ENCODE data around the gene SAP30.

SAP30 gene

DNA sequence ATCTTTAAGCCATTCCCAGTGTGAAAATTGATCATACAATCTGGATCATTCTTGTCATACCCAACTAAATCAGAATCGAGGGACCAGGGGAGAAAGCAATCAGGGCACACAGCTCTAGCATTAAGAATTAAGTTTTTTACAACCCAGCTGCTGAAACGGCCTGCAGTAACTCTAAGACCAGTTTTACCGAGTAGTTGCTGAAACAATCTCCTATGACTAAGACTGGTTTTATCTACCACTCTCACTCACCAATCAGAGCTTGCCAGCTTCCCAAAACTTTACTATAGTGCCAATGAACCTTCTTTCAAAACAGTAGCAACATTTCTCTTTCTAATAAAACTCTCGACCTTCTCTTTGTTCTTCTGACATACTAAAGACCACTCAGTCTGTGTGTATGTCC, 2.8 kb upstream of the SAP30 start:
- DNase-seq, result no peak

DNA sequence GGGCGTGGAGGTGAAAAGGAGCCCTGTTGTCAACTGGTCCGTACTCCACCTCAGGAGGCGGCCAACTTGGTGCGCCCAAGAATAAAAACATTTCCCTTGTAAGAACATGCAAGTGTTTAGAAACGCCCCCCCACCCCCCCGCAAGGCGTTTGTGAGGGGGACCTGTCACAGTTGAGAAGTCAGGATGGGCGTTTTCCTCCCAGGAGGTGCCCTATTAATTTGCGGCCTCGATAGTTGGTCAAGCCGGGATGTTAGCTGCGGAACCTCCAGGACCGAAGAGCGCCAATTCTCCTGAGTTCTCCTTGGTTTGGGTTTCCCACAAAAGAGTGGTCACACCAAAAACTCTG, 651 bp upstream of the SAP30 start:
- DNase-seq, result no peak

DNA sequence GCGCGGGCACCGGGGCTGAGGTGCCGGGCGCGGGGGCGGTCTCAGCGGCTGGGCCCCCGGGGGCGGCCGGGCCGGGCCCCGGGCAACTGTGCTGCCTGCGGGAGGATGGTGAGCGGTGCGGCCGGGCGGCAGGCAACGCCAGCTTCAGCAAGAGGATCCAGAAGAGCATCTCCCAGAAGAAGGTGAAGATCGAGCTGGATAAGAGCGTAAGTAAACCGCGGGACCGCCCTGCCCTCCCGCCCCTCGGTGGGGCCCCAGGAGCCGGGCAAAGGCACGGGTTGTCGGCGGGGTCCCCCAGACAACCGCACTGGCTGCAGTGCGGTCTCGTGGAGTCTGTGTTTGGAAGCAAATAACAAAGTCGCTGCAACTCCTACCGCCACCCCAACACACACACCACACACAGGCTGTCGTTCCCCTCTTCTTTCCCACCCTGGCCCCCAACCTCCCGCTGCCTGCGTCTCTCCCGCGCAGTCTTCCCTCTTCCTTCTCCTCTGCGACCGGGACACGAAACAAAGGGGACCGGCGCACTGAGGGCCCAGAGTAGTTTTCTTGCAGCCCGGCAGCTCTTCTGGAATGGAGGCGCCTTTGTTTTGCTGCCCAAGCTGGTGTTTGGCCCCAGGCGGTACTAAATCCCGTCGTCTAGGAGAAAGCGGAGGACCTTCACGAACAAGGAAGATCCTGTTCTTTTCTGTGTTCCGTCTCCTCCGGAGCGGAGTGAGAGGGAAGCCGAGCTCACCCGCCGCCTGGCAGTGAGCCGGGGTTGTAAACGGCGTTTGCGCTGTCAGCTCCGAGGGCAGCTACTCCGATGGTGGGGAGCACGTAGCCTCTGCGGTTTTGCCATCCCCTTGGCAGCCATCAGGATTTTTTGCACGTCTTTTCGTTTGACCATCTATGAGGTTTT, 788 bp downstream of the SAP30 start:
- peak; percentile 67 for DNase-seq

DNA sequence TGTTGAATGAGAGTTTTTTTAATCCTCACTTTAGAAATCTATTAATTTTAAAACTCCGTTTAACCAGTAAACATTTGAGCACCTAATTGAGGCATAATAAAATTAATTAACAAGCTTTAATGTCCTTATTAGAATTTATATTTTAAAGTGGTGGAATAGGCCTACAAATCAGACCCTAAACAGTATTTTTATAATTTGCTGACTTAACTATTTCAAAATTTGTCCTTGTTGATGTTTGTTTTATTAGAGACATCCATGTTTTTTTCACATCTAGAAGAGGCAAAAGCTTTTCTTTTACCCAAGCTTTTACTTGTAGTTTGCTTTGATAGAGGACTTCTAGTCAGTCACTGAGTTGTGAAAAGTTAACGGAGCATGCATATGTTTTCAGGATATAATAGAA, 3.8 kb downstream of the SAP30 start:
- DNase-seq, result no peak

DNA sequence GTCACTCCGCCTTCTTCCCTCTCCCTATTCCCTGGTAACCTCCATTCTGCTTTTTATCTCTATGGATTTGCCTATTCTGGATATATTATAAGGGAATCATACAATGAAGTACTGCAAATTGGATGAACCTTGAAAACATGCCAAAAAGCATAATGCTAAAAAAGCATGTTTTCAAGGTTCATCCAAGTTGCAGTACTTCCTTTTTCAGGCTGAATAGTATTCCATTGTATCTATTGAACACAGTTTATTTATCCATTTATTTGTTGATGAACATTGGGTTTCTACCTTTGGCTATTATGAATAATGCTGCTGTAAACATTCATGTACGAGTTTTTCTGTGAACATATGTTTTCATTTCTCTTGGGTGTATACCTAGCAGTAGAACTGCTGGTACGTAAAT, 9.2 kb downstream of the SAP30 start:
- DNase-seq, result no peak

DNA sequence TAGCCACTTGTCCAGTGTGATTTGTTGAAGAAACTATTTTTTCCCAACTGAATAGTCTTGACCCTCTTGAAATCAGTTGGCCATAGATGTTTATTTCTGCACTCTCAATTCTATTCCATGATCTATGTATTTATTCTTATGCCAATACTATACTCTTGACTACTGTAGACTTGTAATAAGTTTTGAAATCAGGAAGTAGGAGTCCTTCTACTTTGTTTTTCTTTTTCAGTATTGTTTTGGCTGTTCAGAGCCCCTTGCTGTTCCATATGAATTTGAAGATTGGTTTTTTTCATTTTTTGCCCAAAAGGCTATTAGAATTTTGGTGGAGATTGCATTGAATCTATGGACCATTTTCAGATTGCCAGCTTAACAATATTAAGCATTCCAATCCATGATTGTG, 10.2 kb downstream of the SAP30 start:
- DNase-seq, result no peak

DNA sequence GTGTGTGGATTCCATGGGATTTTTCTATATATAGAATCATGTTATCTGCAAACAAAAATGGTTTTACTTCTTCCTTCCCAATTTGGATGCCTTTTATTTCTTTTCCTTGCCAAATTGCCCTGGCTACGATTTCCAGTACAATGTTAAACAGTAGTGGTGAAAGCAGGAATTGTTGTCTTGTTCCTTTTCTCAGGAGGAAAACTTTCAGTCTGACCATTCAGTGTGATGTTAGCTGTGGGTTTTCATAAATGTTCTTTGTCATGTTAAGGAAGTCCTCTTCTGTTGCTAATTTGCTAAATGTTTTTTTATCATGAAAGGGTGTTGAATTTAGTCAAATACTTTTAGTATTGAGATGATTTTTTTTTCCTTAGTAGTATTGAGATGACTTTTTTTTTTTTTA, 10.9 kb downstream of the SAP30 start:
- DNase-seq, result no peak

DNA sequence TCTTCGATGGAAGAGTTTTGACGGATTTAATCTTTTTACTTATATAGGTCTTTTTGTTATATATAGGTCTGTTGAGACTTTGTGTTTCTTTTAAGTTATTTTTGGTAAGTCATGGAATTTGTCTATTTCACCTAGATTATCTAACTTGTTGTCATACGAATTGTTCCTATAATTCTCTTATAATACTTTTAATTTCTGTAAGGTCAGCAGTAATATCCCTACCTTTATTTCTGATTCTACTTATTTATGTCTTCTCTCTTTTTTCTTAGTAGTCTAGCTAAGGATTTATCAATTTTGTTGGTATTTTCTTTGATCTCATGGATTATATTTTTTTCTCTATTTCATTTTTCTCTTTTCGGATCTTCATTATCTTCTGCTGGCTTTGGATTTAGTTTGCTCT, 11.6 kb downstream of the SAP30 start:
- no peak for DNase-seq

DNA sequence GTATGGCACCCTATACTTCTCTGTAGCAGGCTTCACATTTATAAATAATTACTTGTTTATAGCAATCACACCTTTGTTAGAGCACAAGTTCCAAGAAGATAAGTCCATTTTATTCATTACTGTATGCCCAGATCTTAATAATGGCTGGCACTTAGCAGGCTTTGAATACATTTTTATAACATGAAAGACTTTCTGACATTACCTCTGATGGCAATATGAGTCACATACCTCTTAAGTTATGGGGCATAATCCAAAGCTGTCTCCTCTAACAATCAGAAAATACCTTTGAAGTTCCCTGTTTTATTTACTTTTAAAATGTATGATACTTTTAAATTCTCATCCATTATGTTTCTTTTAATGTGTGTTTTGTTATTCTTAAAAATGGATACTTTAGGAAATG, 16.0 kb downstream of the SAP30 start:
- DNase-seq, result no peak

DNA sequence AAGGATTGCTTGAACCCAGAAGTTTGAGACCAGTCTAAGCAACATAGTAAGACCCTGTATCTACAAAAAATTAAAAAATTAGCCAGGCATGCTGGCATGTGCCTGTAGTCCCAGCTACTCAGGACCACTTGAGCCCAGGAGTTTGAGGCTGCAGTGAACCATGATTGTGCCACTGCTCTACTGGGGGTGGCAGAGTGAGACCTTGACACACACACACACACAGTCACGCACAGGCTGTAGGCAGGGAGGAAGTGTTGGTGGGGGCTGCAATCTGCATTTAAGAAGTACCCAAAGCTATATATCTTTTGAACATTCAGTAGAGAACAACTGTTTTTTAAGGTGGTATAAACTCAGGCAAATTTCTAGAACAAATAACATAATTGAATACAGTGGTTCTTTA, 20.9 kb downstream of the SAP30 start:
- DNase-seq, result no peak

DNA sequence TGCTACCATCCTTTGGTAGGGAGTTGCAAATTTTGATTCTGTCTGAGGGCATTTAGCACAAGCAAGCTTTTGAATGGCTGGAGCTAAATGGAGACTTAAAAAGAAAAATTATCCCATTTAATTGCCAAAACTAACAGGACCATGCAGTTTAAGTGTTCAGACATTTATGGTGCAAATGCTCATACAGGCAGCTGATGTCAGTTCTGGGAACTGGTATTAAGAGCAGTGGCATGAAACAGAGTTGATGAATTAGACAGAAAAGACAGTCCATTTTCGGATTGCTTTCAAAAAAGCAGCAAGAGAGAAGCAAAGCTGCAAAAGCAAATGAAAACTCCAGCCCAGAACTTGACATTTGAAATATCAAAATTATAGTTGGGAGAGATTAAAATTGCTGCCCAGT, 26.9 kb downstream of the SAP30 start:
- no peak for DNase-seq

DNA sequence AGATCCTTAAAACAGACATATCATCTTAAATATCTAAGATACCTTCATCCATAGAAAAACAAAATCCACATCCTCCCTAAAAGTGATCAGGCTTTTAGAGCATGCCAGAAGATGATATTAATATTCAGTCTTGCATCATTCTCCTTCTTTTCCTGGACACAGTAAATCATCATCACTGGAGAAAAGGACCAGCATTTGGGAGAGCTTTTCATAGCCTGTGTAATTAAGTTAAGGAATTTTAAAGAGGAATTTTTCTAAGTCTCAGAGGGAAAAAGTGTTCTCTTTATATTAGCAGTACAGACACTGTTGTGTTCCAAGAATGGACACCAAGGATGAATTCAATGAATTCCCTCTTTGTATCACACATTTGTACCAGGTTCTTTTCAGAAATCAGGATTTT, 27.5 kb downstream of the SAP30 start:
- DNase-seq, result no peak

DNA sequence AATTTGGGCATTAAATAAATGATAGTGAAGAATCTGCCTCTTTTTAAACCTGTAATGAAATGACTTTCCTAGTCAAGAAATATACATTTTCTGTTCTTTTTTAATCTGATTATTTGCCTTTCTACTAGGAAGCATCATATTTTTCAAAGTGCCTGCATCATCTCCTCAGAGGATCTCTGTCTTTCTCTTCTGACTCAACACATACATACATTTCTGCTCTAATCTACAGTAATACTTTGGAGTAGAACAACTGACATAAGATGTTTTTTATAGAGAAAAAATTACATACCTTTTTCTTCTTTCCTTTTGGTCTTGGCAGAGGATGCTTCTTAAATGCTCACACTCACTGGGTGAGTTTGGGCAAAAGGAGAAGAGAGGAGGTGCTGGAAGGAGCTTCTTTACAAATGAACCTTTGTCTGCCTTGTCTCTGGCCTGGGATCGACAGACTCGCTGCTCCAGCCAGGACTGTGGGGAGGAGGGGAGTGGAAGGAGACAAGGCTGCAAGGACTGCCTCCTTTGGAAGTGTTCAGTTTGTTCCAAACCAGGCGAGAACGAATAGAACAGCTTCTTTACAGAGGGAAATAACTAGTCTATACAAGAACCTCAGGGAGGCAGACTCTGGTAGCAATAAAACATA, 28.1 kb downstream of the SAP30 start, which contains the start of gene SCRG1:
TSS of gene SCRG1 (minus strand) at position 338 of the 637 bp plus-strand sequence. CDS start 7,702 bp downstream, outside the sequence.
- no peak for DNase-seq

DNA sequence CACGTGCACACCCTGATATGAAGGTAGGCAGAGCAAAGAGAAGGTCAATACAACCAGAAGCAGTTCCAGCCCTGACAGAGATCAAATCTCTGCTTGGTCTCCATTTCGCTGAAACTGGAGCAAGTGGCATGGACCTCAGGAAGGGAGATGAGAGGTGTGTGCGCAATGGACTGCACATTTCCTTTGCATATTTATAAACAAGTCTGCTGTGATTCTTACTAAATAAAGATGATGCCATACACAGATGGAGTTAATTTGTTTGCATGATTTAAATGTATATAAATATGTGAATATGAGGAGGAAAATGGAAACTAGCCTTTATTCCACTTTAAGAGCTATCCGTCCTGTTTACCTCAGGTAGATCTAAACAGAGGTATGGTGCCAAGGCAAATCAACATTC, 30.3 kb downstream of the SAP30 start:
- no peak for DNase-seq

DNA sequence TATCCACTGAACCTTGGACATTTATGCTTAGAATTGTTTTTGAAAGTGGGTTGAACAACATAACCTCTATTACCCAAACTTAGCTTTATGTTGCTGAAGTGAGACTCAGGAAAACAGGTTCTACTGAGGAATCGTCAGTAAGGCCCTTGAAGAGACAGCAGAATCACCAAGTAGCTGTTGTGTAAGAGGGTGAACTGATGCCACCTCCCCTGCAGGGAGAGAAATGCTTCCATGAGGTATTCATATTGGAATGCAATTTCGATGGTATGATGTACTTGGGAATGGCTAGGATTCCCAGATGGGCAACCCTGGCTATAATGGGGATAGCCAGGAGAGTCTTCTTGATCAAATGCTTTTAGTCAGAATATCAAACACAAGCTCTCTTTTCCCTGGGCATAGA, 32.3 kb downstream of the SAP30 start:
- DNase-seq, result no peak

DNA sequence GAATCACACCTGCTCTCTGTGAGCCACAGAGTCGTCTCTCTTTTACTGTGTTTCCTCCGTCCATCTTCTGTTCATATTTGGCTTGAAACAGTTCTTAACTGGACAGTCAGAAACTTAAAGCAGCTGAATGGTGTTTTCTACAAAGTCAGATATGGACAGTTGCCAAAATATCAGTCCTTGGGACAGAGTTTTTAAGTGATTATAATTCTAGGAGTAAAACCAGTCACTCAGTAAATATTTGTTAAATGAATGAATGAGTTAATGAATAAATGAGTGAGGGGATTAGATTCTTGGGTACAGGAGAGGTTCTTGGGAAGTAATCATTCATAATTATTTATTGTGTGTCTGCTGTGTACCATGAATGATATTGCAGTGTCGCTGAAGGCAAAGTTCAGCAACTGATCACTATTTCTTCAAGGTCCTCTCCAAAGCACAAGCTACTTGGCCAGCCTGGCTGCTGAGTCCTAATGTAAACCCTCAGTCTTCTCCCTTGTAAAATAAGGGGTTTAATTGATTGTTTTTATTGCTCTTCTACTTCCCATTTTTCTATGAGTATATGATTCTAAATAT, 33.6 kb downstream of the SAP30 start:
- no peak for DNase-seq

DNA sequence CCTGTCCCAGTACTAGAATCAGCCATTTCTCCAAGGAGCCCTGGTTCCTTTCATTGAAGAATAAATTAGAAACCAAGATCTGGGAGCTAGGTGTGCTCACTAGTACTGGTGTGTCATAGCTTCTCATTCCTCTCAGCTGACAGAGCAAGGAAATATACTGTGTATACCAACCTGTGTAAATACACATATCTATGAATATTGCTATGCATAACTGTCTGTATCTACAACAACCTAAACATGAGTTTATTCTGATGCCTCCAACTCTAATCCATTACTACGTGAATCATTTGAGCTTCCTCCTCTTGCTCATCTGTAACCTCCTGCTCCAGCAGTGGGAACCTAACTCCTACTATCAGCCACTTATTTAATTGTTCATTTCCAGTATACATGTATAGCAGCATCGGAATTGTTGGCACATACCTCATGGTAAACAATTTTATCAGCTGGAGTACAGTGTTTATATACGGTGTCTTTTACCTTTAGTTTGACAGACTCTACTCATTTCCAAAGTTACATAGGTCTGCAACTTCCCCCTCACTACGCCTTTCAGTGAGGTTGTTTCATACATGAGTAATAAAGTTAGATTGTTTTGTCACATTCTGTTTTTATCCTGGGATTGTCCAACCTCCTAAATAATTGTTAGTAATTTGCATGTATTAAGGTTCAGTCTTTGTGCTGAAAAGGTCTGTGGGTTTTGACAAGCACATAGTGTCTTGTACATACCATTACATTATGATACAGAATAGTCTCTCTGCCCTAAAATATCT, 35.3 kb downstream of the SAP30 start:
- DNase-seq, result no peak

DNA sequence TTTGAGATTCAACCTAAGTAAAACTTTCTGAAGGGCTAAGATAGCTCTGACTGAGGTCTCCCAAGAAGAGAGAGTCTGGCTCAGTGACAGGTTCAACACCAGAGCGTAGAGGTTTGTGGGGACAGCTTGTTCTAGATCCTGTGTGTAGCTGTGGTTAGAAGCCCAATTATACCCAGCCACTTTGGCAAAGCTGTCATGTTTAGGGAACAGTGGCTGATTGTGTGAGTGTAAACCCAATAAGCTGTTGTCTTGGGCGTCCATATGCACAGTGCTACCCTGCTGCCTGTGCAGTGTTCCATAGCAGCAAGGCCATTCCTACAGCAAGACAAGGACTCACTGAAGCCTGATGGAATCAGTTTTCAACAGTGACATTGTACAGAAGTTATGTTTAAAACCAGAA, 39.3 kb downstream of the SAP30 start:
- no peak for DNase-seq

DNA sequence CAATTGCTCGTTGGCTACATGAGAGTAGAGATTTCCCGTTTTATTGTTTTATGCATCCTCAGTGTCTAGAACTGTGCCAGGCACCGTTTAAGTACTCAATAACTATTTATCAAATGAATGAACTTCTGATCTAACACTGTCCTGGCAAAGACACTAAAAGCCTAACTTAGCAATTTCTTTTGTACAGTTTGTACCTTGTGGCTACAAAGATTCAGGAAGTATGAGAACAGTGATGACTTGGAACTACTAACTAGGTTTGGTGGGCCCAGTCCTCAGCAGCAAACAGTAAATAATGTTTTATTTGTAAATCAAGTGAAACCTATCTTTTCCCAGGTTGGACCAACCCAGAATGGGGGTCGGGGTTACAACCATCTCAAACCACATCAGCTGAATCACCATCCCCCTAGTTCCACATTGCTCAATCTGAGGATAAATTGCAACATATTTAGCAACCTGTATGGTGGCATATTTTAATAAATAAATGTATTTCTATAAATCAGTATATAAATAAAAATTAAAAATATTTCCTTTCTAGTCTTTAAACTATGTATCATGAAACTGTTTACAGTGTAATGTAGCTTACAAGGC, 40.4 kb downstream of the SAP30 start:
- no peak for DNase-seq

DNA sequence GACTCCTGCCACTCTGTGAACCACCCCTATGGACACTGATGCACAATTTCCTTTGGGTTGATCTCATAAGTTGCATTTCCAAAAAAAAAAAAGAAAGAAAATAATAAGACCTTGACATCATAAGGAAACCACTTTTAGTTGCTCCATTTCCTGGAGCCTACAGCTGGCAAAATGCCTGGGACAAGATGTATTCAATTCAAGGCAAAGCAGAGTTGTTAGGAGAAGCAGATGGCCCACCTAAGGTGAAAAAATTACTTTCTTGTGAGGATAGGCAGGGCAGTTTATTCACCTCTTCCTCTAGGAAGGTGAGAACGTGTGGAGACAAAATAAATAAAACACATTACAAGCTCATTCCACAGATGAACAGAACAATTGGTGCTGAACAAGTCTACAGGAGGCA, 42.3 kb downstream of the SAP30 start:
- no peak for DNase-seq

DNA sequence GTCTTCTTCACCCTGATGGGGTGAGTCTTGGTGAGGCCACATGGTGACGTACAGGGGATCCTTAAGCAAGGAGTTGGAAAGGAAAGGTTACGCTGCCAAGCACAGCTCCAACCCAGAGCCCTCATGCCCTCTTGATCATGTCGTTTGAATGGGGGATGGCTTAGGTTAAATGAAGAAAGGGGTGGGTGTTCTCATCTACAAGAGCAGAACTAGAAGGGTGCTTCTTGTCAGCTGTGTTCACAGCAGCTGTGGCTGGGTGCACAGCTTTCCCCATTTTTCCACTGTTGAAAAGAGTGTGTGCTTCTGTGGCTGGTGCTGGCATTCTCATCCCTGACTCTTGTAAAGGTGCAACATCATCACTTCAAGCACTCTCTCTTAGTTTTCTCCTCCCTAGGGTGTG, 43.7 kb downstream of the SAP30 start:
- no peak for DNase-seq

DNA sequence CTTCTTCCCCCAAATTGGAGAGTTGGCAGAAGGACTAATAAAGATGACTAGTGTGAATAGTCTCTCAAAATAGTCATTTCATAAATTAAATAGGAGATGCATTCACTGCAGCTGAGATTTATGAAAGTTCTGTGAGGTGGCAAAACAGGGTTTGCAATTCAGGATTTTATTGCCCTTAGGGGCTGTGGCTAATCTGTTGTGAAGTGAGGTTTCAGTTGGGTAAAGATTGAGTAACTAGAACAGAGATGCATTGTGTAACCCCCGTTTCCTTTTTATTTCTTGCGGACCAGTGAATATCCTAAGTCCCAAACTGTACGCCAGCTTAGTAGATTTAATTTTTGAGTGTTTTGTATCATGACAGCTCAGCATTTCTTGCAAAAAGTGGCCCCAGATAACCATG, 44.3 kb downstream of the SAP30 start:
- DNase-seq, result no peak
